Right lobe of liver (tissue), 6 donors: ENCODE data around the gene SDC4. TPM values are rescaled to one million over a fixed set of nuclear protein-coding genes. Genes with fewer than 3 reads are reported as not detected.

Experiments used
- ATAC-seq, 4 donors: fragments of 200-7000 bp; cut with Tn5 transposase; one replicate each; pipeline ENCODE4 v1.9.1; 2020; ENCODE audit warnings: mild to moderate bottlenecking in 4 of 4, moderate library complexity in 4 of 4
- DNase-seq, 3 donors: peaks; one replicate each; pipeline ENCODE4 v3.0.0-alpha.2; 2020
- H3K27ac ChIP-seq, 3 donors: fragments of 200-600 bp; one replicate each; pipeline ENCODE4 v1.8.0; 2022
- H3K27me3 ChIP-seq, 2 donors: fragments of 200-600 bp; one replicate each; pipeline ENCODE4 v1.8.0; 2022
- H3K36me3 ChIP-seq, 4 donors: fragments of 200-600 bp; sonication (generic) in 1 of 4; one replicate each; pipeline versions ENCODE4 v1.5.1 to v1.8.0; 2017 to 2022; ENCODE audit warnings: control low read depth in 1 of 4
- H3K4me1 ChIP-seq, 4 donors: fragments of 200-600 bp; sonication (generic) in 1 of 4; one replicate each; pipeline versions ENCODE4 v1.5.1 to v1.8.0; 2017 to 2022; ENCODE audit warnings: control low read depth in 1 of 4
- H3K4me3 ChIP-seq, 3 donors: fragments of 200-600 bp; one replicate each; pipeline ENCODE4 v1.8.0; 2022
- H3K9me3 ChIP-seq, 4 donors: fragments of 200-600 bp; sonication (generic) in 1 of 4; one replicate each; pipeline versions ENCODE4 v1.5.1 to v1.8.0; 2017 to 2022; ENCODE audit warnings: control low read depth in 1 of 4
- CTCF ChIP-seq, 4 donors: fragments of 200-600 bp in 3 of 4; fragments of 450-650 bp in 1 of 4; IDR thresholded peaks; one replicate each; pipeline versions ENCODE4 v1.5.1 to v1.8.0; 2016 to 2022; ENCODE audit warnings: antibody characterized with exemption in 4 of 4, mild to moderate bottlenecking in 2 of 4
- POLR2A ChIP-seq: fragments of 450-650 bp; IDR thresholded peaks from one replicate; pipeline ENCODE4 v1.6.1; 2017; ENCODE audit warnings: antibody characterized with exemption, mild to moderate bottlenecking
- WGBS: methylation state at CpG from one replicate; pipeline ENCODE4 v1.1.6; 2018; ENCODE audit warnings: low coverage, low lambda C conversion rate; ENCODE audit not compliant: insufficient coverage; ENCODE audit errors: missing lambda C conversion rate; 5-methylcytosine and 5-hydroxymethylcytosine counted together
- intact Hi-C, 2 donors: fragments of 100-400 bp; cut with DNase I; formaldehyde crosslinking; loops; one replicate each; pipeline versions ENCODE4 v1.11.2 to v1.14.1; 2022
- total RNA-seq, 6 experiments: library from RNA; depleted of rRNA in 2 of 6; stranded (reverse); fragments of >200 nt in 2 of 6; fragmentation: NEBNext Ultra II Directional in 3 of 6; extraction: Animal tissue kit (Norgen Biotek cat#: 25700) in 3 of 6; gene quantifications; one replicate each; pipeline versions ENCODE4 v1.1.0 to v1.2.4, GENCODE V29; 2016 to 2023
- donor health status: DM: no; HTN: yes; CAD: no.
- donor health status: DM: no; HTN: no; CAD: no.
- donor health status: DM: no; HTN: no; CAD: no.
- donor health status: DM: no; HTN: yes; CAD: no.
- donor health status: DM: no; HTN: yes; CAD: no.

SDC4 gene
- total RNA-seq, 6 experiments from 2014 or later = 84.3 to 373 (median 116) TPM

- no peaks in the 10 kb centered on the region for H3K36me3 ChIP-seq
- H3K27ac ChIP-seq = peak overlapping the region; percentile 91 to 99 (median 97)
- no peak for ATAC-seq
- DNase-seq = no peak
- peak overlapping the region; percentile 78 to 90 (median 84) for H3K4me3 ChIP-seq
- TF ChIP-seq POLR2A = no peak
- no peak for TF ChIP-seq CTCF (IDR thresholded peaks at IDR 0.05)
- intact Hi-C loops = no loop called here
- peaks cover 0 to 25% (median 3%) of the 10 kb centered on the region in 4 donors for H3K4me1 ChIP-seq
- H3K27me3 ChIP-seq = no peaks in the 10 kb centered on the region
- H3K9me3 ChIP-seq = no peaks in the 10 kb centered on the region
- WGBS = 16% methylated on average over 3 of the region's 3 CpGs
These were observed 1.9 kb downstream of the SDC4 start for GRCh38 chr20:45346291-45346718.

- peak in 1 of 3 donors; percentile 49 for DNase-seq
- Histone ChIP-seq H3K4me1 (peaks cover 0 to 34% (median 9%) of the 10 kb centered on the region in 4 donors), H3K36me3 (peaks cover 0 to 6% (median 0%) of the 10 kb centered on the region in 4 donors), H3K4me3 (peak overlapping the region; percentile 78 to 90 (median 84)), H3K9me3 (no peaks in the 10 kb centered on the region), H3K27me3 (no peaks in the 10 kb centered on the region), H3K27ac (peak overlapping the region; percentile 91 to 99 (median 97))
- intact Hi-C loops = no loop called here
- TF ChIP-seq POLR2A (peak; percentile 76), CTCF (IDR thresholded peaks at IDR 0.05) (no peak)
- peak in 3 of 4 donors; percentile 2 to 3 (median 3) for ATAC-seq
- 16% methylated on average over 5 of the region's 9 CpGs for WGBS
These were observed 2.9 kb downstream of the SDC4 start for GRCh38 chr20:45345104-45345936.

- Histone ChIP-seq H3K4me1 (peaks cover 0 to 44% (median 14%) of the 10 kb centered on the region in 4 donors), H3K9me3 (no peaks in the 10 kb centered on the region), H3K27ac (peak overlapping the region; percentile 91 to 99 (median 97)), H3K27me3 (no peaks in the 10 kb centered on the region), H3K36me3 (peaks cover 0 to 9% (median 0%) of the 10 kb centered on the region in 4 donors), H3K4me3 (peak overlapping the region; percentile 78 to 90 (median 84))
- no peak for TF ChIP-seq CTCF (IDR thresholded peaks at IDR 0.05)
- peak; percentile 94 for TF ChIP-seq POLR2A
- DNase-seq (peak in 1 of 3 donors; percentile 67), ATAC-seq (peak; percentile 0 to 41 (median 14))
- WGBS = 4% methylated on average over 5 of the region's 9 CpGs
- intact Hi-C loops = no loop called here
These were observed 3.9 kb downstream of the SDC4 start for GRCh38 chr20:45344168-45344860.

GRCh38 chr20:45343532-45344167, 4.6 kb downstream of the SDC4 start:
- peaks cover 0 to 9% (median 0%) of the 10 kb centered on the region in 4 donors for H3K36me3 ChIP-seq
- H3K27ac ChIP-seq = peak overlapping the region; percentile 91 to 99 (median 97)
- H3K9me3 ChIP-seq = no peaks in the 10 kb centered on the region
- intact Hi-C loops = no loop called here
- WGBS = 0% methylated on average over 1 of the region's 6 CpGs
- H3K27me3 ChIP-seq = no peaks in the 10 kb centered on the region
- H3K4me1 ChIP-seq = peaks cover 0 to 51% (median 17%) of the 10 kb centered on the region in 4 donors
- peak overlapping the region; percentile 8 to 90 (median 84) for H3K4me3 ChIP-seq
- ATAC-seq = peak; percentile 14 to 43 (median 33)
- DNase-seq = peak in 1 of 3 donors; percentile 77
- TF ChIP-seq POLR2A (no peak), CTCF (IDR thresholded peaks at IDR 0.05) (no peak)
